Pulmonary artery endothelial cell (primary cell): Measurements from ENCODE around the gene SNAP91. TPM values are rescaled to one million over a fixed set of nuclear protein-coding genes. Genes with fewer than 3 reads are reported as not detected.
"Not testable (repeated sequence)": the region's sequence is repeated elsewhere in the genome, so short reads cannot be mapped to it uniquely, and the experiment has no call there.

Source experiments
- DNase-seq: peaks from one replicate; pipeline ENCODE4 v3.0.0-alpha.2; 2011; ENCODE audit warnings: low read depth, low spot score
- total RNA-seq: library from RNA; depleted of rRNA; stranded (reverse); fragments of >200 nt; gene quantifications from 2 replicates; pipeline ENCODE4 v1.2.3, GENCODE V29; 2014

Gene SNAP91, protein sequence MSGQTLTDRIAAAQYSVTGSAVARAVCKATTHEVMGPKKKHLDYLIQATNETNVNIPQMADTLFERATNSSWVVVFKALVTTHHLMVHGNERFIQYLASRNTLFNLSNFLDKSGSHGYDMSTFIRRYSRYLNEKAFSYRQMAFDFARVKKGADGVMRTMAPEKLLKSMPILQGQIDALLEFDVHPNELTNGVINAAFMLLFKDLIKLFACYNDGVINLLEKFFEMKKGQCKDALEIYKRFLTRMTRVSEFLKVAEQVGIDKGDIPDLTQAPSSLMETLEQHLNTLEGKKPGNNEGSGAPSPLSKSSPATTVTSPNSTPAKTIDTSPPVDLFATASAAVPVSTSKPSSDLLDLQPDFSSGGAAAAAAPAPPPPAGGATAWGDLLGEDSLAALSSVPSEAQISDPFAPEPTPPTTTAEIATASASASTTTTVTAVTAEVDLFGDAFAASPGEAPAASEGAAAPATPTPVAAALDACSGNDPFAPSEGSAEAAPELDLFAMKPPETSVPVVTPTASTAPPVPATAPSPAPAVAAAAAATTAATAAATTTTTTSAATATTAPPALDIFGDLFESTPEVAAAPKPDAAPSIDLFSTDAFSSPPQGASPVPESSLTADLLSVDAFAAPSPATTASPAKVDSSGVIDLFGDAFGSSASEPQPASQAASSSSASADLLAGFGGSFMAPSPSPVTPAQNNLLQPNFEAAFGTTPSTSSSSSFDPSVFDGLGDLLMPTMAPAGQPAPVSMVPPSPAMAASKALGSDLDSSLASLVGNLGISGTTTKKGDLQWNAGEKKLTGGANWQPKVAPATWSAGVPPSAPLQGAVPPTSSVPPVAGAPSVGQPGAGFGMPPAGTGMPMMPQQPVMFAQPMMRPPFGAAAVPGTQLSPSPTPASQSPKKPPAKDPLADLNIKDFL
- total RNA-seq: under 0.01 TPM in 1 of 2 replicates, not detected in the other

DNA sequence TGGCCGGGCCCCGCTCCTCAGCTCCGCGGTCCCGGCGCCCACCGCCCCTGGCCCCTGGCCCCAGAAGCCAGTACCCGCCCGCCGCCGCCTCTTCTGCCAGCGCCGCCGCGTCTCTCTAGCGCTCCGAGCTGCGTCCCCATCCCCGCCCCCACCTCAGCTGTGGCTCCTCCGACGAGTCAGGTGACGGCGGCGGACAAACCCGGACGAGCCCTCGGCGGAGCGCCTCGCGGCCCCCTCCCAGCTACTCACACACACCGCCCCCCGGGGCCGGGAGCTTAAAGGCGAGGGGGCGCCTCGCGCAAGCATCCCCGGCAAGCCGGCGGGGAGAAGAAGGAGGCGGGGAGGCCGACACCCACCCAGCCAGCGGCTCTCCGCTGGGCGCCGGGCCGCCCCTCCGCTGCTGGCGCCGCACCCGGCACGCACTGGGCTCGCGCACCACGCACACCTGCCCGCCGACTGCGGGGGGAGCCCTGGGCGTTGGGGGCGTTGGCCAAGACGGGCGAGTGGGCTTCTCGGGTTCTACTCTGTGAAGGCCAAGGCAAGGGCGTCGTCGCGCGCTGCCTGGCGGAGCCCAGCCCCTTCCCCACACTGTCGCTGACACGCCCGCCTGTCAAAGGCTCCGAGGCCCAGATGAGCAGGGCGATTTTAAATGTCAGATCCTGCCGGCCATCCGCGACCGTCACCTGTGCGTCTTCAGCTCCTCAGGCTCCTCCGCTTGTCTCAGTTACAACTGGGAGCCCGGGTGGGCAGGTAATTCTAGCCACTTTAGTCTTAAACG, at the start of gene SNAP91:
TSS of gene SNAP91 (minus strand) at position 132 of the 778 bp plus-strand sequence. CDS start 1,174 bp downstream, outside the sequence.
- DNase-seq: no peak

DNA sequence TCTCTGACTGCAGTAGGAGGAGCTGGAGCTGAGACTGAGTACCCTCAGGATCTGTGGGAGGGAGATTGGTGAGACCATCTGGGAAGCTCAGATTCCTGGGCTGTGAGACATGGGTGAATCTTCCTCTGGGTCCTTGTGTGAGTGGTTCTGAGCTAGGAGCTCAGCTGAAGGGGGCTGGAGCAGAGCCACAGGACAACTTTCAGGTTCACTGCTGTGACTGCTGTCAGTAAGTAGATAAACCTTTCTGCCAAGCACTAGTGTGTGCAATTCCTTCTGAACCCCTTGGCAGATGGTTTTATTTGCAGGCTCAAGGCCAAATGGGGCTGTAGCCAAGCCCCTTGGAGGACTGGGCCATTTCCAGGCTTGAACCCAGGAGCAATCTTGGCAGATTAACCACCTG, 49.6 kb upstream of the SNAP91 start:
- DNase-seq: no peak

DNA sequence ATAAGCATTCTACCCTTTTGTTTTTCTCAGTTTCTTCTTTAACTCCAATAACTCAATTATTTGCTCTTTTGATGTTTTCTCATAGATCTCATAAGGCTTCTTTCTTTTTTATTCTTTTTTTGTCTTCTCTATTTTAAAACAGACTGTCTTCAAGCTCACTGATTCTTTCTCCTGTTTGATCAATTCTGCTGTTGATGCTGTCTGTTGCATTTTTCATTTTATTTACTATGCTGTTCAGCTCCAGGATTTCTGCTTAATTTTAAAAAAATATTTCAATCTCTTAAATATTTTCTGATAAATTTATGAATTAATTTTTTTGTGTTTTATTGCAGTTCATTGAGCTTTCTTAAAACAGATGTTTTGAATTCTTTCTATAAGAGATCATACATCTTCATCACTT, 48.1 kb upstream of the SNAP91 start:
- DNase-seq: no peak

DNA sequence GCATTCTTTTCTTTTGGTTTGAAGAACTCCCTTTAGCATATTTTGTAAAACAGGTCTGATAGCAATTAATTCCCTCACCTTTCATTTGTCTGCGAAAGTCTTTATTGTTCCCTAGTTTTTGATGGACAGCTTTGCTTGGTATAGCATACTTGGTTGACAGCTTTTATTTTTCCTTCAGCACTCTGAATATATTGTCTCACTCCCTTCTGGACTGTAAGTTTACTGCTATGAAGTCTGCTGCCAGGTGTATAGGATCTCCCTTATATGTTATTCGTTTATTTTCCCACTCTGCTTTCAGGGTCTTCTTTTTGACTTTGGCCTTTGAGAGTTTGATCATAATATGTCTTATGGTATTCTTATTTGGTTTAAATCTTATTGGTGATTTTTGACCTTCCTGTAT, 47.7 kb upstream of the SNAP91 start:
- no peak for DNase-seq

DNA sequence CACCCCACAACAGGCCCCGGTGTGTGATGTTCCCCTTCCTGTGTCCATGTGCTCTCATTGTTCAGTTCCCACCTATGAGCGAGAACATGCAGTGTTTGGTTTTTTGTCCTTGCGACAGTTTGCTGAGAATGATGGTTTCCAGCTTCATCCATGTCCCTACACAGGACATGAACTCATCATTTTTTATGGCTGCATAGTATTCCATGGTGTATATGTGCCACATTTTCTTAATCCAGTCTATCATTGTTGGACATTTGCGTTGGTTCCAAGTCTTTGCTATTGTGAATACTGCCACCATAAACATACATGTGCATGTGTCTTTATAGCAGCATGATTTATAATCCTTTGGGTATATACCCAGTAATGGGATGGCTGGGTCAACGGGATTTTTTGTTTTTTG, 43.5 kb upstream of the SNAP91 start:
- not testable (repeated sequence) for DNase-seq

DNA sequence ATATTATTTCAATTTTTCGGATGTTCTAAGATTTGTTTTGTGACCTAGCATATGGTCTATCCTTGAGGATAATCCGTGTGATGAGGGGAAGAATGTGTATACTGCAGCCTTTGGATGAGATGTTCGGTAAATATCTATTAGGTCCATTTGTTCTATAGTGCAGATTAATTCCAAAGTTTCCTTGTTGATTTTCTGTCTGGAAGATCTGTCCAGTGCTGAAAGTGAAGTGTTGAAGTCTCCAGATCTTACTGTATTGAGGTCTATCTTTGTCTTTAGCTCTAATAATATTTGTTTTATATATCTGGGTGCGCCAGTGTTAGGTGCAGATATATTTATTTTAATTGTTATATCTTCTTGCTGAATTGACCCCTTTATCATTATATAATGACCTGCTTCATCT, 32.2 kb upstream of the SNAP91 start:
- DNase-seq: no peak

DNA sequence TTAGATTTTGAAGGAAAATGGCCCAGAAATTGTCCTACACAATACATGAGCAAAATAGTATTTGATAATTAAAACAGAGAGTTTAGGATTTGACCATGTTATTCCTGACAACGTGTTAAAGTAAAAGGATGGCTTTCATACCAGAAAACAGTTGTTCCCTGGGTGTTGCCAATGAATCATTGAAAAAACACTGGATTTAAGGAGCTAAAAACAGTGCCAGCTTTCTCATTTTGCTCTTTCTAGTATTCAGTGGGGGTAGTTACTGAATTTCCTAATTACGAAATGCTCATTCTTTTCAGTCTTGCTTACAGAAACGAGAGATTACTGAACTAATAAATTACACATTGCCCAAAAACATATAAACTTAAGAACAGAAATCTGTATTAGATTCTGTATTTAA, 26.6 kb upstream of the SNAP91 start:
- DNase-seq: no peak

DNA sequence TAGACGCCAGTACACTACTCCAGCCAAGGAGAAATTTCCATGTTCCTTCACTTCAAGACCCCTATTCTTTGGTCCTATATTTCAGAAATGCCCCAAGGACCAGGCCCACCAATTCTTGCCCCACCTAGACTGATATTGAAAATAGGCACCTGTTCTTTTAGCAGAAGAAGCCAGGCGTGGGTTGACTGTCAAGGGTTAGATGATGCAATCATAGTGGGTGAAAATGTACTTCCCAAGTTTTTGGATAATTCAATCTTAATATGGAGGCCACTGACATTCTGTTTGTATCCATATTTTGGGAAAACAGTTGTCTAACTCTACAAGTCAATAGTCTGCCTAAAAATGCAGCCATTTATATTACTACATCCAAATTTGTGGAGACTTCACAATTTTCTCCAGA, 21.0 kb upstream of the SNAP91 start:
- DNase-seq: no peak

DNA sequence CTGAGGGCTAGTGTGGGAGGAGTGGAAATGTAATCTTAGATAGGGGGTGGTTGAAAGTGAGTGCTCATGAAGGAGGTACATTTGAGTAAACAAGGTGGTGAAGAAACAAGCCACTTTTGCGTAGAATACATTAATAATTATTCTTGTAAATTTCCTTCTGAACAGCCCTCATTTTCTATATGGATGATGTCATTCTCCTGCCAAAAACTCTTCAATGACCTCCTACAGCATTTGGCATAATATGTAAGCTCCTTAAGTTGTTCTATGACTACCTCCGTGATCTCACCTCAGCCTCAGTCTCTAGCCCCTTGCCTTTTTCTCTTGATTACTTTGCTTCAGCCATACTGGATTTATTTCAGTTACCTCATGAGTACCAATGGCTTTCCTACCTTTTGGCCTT, 14.0 kb upstream of the SNAP91 start:
- DNase-seq: no peak

DNA sequence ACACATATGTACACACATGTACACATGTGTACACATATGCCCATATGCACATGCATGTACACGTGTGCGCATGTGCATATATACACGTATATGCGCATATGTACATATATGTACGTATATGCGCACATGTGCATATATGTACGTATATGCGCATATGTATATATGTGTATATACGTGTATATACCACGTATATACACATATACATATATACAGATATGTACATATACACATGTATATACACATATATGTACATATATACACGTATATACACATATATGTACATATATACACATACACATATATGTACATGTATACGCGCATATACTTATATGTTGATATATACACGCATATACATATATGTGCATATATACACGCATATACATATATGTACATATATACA, 8.9 kb upstream of the SNAP91 start:
- DNase-seq: no peak

DNA sequence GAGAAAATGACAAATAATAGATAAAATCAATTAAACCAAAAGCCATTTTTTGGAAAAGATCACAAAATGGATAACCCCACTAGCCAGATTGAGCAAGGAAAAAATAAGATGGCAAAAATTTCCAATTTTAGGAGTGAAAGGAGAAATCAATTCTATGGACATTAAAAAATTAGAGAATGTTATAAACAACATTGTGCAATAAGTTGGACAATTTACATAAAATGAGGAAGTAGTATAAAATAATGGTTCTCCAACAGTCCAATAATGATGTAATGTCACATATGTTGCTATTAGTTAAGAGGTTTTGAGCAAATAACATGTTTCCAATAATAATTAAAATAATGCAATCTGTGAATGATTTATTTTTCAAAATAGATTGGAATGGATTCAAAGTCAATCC, 3.1 kb upstream of the SNAP91 start:
- DNase-seq: no peak

DNA sequence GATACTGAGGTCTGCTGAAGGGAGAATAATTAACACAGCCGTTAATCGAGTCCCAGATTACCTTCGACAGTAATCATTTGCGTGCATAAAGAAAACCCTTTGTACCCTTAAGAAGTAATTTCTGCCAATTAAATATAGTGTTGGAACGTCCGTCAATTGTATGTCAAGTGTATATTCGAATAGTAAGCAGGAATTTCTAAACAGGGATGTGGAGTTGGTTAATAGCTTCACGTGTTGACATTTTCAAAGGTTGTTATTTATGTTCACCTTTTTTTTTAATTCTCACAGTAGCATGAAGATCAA, 798 bp upstream of the SNAP91 start:
- DNase-seq: no peak

DNA sequence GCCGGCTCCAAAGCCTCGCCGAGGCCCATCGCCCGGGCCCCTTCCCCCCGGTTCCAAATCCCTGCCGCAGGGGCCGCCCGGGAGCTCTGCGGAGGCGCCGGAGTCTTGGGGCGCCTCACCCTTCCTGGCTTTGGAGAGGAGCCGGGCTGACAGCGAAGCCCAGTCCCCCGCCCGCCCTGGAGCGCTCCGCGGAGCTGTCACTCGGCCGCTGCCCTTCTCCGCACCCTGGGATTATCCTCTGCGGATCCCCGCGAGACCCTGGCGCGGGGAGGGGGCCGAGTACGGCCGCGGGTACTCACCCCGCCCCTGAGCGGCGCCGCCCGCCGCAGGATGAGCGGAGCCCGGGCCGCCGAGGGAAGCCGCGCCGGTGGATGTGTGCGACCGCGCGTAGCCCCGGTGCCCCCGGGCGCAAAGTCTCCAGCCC, 343 bp downstream of the SNAP91 start:
- no peak for DNase-seq

DNA sequence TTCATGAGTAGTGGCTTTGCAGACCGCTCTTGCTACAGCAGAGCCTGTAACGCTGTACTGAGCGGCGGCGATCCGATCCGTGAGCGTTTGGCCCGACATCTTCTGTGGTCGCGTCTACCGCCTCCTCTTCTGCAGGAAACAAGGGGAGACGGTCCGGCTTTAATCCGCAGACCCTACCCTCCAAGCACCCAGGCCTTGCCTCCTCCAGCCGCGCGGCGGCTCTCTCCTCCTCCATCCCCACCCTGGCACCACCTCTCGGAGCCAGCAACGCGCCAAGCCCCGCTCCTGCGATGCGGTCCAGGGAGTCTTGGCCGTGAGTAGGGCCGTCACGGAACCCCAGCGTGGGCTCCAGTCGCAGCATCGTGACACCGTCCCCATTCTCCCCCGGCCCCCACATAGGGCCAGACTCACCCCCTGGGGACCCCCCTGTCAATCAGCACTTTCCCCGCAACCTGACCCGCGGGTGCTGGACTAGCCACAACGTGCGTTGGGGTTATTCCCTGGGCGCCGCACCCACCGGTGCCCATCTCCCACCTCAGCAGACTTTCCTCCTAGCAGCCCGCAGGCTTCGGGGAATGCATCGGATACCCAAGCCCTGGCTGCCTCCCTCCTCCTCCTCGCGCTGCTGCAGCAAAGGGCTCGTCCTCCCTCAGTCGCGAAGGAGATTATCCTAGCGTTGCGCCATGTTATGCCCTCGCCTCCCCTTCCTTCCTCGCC, 914 bp downstream of the SNAP91 start:
- DNase-seq: no peak

DNA sequence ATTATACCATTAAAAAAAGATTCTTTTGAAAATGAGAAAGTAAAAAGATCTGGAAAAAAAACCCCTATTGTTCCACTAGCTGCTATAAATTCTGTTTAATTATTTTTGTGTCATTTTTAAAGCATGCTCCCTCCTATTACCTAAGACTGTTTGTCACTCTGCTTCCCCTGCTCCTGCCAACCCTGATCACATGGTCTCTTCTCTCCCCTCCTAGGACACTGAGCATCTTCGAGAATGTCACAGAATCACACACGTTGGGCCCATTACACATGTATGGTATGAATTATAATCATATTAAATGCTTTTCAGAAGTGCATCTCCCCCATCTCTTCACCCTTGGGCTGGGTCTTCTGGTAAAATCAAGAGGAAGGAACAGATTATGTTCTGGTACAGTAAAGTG, 6.2 kb downstream of the SNAP91 start:
- no peak for DNase-seq

DNA sequence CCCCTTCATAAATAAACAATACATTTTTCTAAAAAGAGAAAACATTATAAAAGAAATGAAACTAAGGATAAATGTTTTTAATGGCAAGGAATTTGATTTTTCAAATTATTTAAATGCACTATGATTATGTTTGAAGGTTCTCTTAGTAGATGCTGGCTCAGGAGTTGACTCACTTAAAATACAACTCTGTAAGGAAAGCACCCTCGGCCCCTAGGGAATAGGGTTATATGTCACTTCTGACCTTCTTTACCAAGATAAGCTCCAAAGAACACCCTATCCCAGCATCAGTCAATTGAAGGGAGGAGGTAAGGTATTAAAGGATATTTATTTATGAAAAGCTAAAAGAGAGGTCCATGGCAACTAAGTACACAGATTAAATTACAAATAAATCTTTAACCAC, 6.8 kb downstream of the SNAP91 start:
- DNase-seq: no peak

DNA sequence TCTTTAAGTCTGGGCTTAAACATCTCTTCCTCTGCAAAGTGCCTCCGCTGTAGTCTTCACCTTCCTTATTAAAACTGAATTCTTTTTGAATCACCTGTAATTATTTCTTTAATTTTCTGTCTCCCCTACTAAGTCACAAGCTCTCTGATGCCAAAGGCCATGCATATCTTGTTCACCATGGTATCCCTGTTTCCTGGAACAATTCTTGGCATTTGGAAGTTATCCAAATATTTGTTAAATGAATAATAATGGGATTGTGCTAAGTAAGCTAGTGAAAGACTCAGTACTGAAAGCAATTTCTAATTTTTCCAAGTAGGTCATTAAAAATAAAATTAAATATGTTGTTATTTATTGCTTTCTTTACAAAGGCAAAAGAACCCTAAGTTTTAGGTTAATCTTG, 12.2 kb downstream of the SNAP91 start:
- peak; percentile 39 for DNase-seq

DNA sequence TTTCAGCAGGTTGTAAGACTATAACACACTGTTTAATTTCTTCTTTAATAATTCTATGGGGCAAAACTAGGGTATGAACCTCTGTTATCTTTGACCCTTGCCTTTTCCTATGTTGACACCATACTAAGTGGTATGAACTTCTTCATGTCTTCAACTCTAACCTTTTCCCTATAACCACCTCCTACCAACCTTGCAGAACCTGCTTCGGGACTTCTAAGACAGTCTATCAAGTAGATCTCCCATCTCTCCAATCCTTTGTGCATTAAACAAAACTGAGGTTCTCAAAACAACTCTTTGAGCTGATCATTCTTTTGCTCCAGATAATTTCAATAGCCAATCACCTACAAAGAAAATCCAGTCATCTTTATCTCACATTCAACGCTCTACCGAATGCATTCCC, 23.4 kb downstream of the SNAP91 start:
- no peak for DNase-seq

DNA sequence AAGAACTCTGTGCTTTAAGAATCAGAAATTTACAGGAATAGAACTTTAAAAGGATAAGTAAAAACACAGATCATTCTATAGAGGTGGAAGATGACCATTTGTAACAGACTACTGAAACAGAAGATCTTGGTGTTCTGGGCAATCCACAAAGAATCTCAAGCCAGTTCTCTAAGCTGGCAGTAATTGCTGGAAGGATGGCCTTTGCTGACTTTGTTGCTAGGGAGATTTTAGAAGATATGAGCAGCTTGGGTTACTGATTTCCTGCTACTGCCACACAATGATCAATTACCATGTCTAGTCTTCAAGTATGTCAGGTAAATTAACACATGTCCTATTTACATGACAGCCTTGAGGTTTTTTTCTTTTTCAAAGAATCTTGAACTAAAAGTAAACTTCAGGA, 31.1 kb downstream of the SNAP91 start:
- no peak for DNase-seq

DNA sequence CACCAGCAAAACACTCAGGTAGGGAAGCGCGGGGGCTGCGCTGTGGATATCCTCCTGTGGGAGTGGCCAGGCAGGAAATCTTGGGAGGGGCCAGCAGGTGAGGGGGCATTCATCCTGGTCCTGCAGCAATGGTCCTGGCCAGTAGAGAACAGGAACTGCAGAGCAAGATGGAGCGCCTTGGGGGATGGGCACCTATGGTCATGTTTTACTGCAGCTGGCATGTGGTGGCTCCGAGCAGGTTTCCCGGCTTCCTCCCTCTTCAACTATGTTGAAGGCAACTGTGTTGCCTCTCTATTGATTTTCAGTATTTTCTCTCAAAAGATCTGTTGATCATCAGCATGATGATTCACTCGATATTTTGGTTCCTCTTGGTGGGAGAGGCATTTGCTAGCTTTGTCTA, 70.9 kb downstream of the SNAP91 start:
- DNase-seq: no peak

DNA sequence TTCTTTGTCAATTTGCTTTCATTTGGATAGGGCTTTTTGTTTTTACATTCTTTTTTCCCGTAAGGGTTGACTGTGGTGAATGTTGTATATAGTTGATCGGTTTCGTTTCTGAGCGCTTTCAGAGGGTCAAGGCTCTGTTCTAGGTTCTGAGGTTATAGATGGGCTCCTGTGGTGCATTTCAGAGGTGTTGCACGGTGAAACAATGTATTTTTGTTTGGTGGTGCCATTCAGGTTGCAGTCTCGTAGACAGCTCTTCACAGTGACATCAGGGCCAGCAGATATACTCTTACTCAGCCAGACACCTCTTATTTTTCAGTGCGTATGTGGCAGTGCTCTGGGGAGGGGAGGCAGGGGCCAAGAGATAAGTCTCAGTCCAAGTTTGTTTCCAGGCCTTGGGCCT, 72.1 kb downstream of the SNAP91 start:
- DNase-seq: no peak
